H1 (cell line): Measurements from ENCODE around the gene GMCL1. TPM values are rescaled to one million over a fixed set of nuclear protein-coding genes. Genes with fewer than 3 reads are reported as not detected.

Experiments
- CTCF ChIA-PET: fragments of 300-600 bp; sonication (Branson Sonifier 250); formaldehyde crosslinking; loops from one replicate; lab custom pipeline; 2021; ENCODE audit not compliant: partially characterized antibody; lab: Charles Lee
- POLR2A ChIA-PET: fragments of 300-600 bp; sonication (Branson Sonifier 250); formaldehyde crosslinking; loops from one replicate; lab custom pipeline; 2021; ENCODE audit warnings: inconsistent platforms; ENCODE audit not compliant: partially characterized antibody; lab: Charles Lee
- DNase-seq, 2 experiments: peaks; one replicate each; pipeline versions ENCODE4 v3.0.0 to v3.0.0-alpha.2; 2010 to 2022; ENCODE audit warnings: low spot score in 2 of 2, low read depth in 1 of 2, mixed read lengths in 1 of 2
- FAIRE-seq: peaks from 2 replicates; lab custom pipeline; 2011; peaks lifted over from hg19 to GRCh38; lab: Jason Lieb, UNC
- H2AFZ ChIP-seq: 2 replicates; pipeline ENCODE4 v1.8.1; 2012; ENCODE audit warnings: low read length, inconsistent platforms
- H2AK5ac ChIP-seq: 2 replicates; pipeline ENCODE4 v1.6.1; 2013; ENCODE audit warnings: low read depth, low read length
- H2BK120ac ChIP-seq: replicated peaks from 2 replicates; pipeline ENCODE3; 2013; ENCODE audit warnings: low read depth, low read length, inconsistent platforms
- H2BK12ac ChIP-seq: 2 replicates; pipeline ENCODE4 v1.6.1; 2013; ENCODE audit warnings: low read depth, low read length
- H2BK15ac ChIP-seq: 2 replicates; pipeline ENCODE4 v1.6.1; 2013; ENCODE audit warnings: low read length
- H2BK20ac ChIP-seq: 2 replicates; pipeline ENCODE4 v1.6.1; 2013; ENCODE audit warnings: low read length
- H2BK5ac ChIP-seq: 2 replicates; pipeline ENCODE4 v1.6.1; 2013; ENCODE audit warnings: low read depth, low read length
- H3K14ac ChIP-seq: 2 replicates; pipeline ENCODE4 v1.6.1; 2013; ENCODE audit warnings: inconsistent platforms; ENCODE audit not compliant: insufficient read length
- H3K18ac ChIP-seq: 2 replicates; pipeline ENCODE4 v1.6.1; 2013; ENCODE audit warnings: low read length; ENCODE audit errors: extremely low read depth
- H3K23ac ChIP-seq: 2 replicates; pipeline ENCODE4 v1.6.1; 2013; ENCODE audit warnings: inconsistent platforms; ENCODE audit not compliant: insufficient read length
- H3K23me2 ChIP-seq: 2 replicates; pipeline ENCODE4 v1.6.1; 2013; ENCODE audit warnings: low read depth, low read length
- H3K27ac ChIP-seq: 2 replicates; pipeline ENCODE4 v1.6.1; 2011; ENCODE audit warnings: low read depth, low read length, inconsistent platforms
- H3K27me3 ChIP-seq, 4 experiments: replicated peaks in 1 of 4; 1 replicate in 1 of 4; 2 replicates in 3 of 4; pipeline versions ENCODE4 v1.6.1 to v1.8.1; 2011 to 2013; ENCODE audit warnings: low read length in 3 of 4, mild to moderate bottlenecking in 3 of 4, inconsistent platforms in 2 of 4, mixed read lengths in 2 of 4, moderate library complexity in 1 of 4; ENCODE audit not compliant: control insufficient read depth in 3 of 4, insufficient read depth in 3 of 4; ENCODE audit errors: extremely low read depth in 1 of 4
- H3K36me3 ChIP-seq, 4 experiments: 2 replicates each; pipeline versions ENCODE4 v1.6.1 to v1.8.1; 2011 to 2013; ENCODE audit warnings: mild to moderate bottlenecking in 4 of 4, low read length in 3 of 4, moderate library complexity in 2 of 4, control low read depth in 1 of 4, inconsistent platforms in 1 of 4; ENCODE audit not compliant: insufficient read depth in 4 of 4, control insufficient read depth in 2 of 4
- H3K4ac ChIP-seq: replicated peaks from 2 replicates; pipeline ENCODE3; 2013; ENCODE audit warnings: low read length, low read depth, mixed read lengths, inconsistent platforms; ENCODE audit not compliant: insufficient read length
- H3K4me1 ChIP-seq, 4 experiments: replicated peaks in 1 of 4; 1 replicate in 1 of 4; 2 replicates in 3 of 4; pipeline versions ENCODE4 v1.6.1 to v1.8.1; 2011 to 2013; ENCODE audit warnings: low read length in 3 of 4, inconsistent platforms in 2 of 4, mixed read lengths in 1 of 4; ENCODE audit not compliant: insufficient read depth in 4 of 4, control insufficient read depth in 3 of 4
- H3K4me2 ChIP-seq, 2 experiments: 2 replicates each; pipeline versions ENCODE4 v1.6.1 to v1.8.1; 2011 to 2013; ENCODE audit warnings: low read depth in 2 of 2, low read length in 2 of 2, control low read depth in 1 of 2, inconsistent platforms in 1 of 2, mild to moderate bottlenecking in 1 of 2; ENCODE audit not compliant: insufficient read depth in 1 of 2
- H3K4me3 ChIP-seq, 4 experiments: fragments of 200-600, 300-600 bp in 1 of 4; sonication (generic), shearing (Covaris generic), sonication (Bioruptor Twin) in 1 of 4; 2 replicates each; pipeline versions ENCODE4 v1.5.1 to v1.8.1; 2011 to 2016; ENCODE audit warnings: low read length in 4 of 4, low read depth in 3 of 4, control low read depth in 2 of 4, inconsistent platforms in 2 of 4, mild to moderate bottlenecking in 2 of 4, mixed read lengths in 1 of 4, moderate library complexity in 1 of 4; ENCODE audit not compliant: insufficient read depth in 2 of 4; ENCODE audit errors: extremely low read depth in 1 of 4
- H3K56ac ChIP-seq: replicated peaks from 2 replicates; pipeline ENCODE3; 2013; ENCODE audit warnings: low read depth, mild to moderate bottlenecking, mixed read lengths, low read length, inconsistent platforms; ENCODE audit not compliant: insufficient read length
- H3K79me1 ChIP-seq: 2 replicates; pipeline ENCODE4 v1.6.1; 2013; ENCODE audit warnings: low read depth, low read length, control low read depth
- H3K79me2 ChIP-seq, 2 experiments: 2 replicates each; pipeline versions ENCODE4 v1.6.1 to v1.8.1; 2012 to 2013; ENCODE audit warnings: low read length in 2 of 2, mild to moderate bottlenecking in 2 of 2, inconsistent platforms in 1 of 2; ENCODE audit not compliant: insufficient read depth in 2 of 2, control insufficient read depth in 1 of 2
- H3K9ac ChIP-seq, 4 experiments: replicated peaks in 1 of 4; 1 replicate in 1 of 4; 2 replicates in 3 of 4; pipeline versions ENCODE4 v1.6.1 to v1.8.1; 2011 to 2013; ENCODE audit warnings: low read depth in 3 of 4, low read length in 3 of 4, control low read depth in 2 of 4, mild to moderate bottlenecking in 2 of 4, moderate library complexity in 2 of 4, inconsistent platforms in 1 of 4; ENCODE audit errors: extremely low read depth in 1 of 4
- H3K9me3 ChIP-seq, 2 experiments: 2 replicates each; pipeline versions ENCODE4 v1.6.1 to v1.8.1; 2012 to 2013; ENCODE audit warnings: mild to moderate bottlenecking in 2 of 2, moderate library complexity in 2 of 2, control low read depth in 1 of 2, inconsistent platforms in 1 of 2, low read depth in 1 of 2, low read length in 1 of 2, mixed read lengths in 1 of 2; ENCODE audit not compliant: insufficient read depth in 2 of 2
- H4K20me1 ChIP-seq, 2 experiments: replicated peaks in 1 of 2; 2 replicates each; pipeline versions ENCODE3 to v1.8.1; 2011 to 2013; ENCODE audit warnings: inconsistent platforms in 2 of 2, low read length in 2 of 2, mild to moderate bottlenecking in 1 of 2; ENCODE audit not compliant: insufficient read depth in 2 of 2, control insufficient read depth in 1 of 2
- H4K5ac ChIP-seq: 2 replicates; pipeline ENCODE4 v1.6.1; 2013; ENCODE audit warnings: low read length, low read depth, mixed read lengths, inconsistent platforms; ENCODE audit not compliant: insufficient read length
- H4K8ac ChIP-seq: 2 replicates; pipeline ENCODE4 v1.8.0; 2013; ENCODE audit warnings: mild to moderate bottlenecking, moderate library complexity, low read length, inconsistent platforms; ENCODE audit not compliant: insufficient read depth; ENCODE audit errors: extremely low read depth
- H4K91ac ChIP-seq: replicated peaks from 2 replicates; pipeline ENCODE3; 2013; ENCODE audit warnings: low read length, mixed read lengths, inconsistent platforms; ENCODE audit not compliant: insufficient read length
- ASH2L ChIP-seq: fragments of 200-600, 300-600 bp; sonication (generic); IDR thresholded peaks from one replicate; pipeline ENCODE4 v1.7.1; 2017; ENCODE audit warnings: low read length
- GABPA ChIP-seq: IDR thresholded peaks from 2 replicates; pipeline ENCODE4 v1.6.1; 2011; ENCODE audit warnings: mild to moderate bottlenecking, low read length, moderate library complexity, borderline replicate concordance; ENCODE audit not compliant: insufficient read depth
- HDAC6 ChIP-seq: IDR thresholded peaks from one replicate; pipeline ENCODE4 v1.7.1; 2012; ENCODE audit warnings: low read depth, mild to moderate bottlenecking, inconsistent platforms, low read length, moderate library complexity
- KDM4A ChIP-seq: IDR thresholded peaks from one replicate; pipeline ENCODE4 v1.7.1; 2012; ENCODE audit warnings: low read depth, mild to moderate bottlenecking, moderate library complexity, low read length, inconsistent platforms; ENCODE audit not compliant: severe bottlenecking
- KDM5A ChIP-seq: fragments of 200-600 bp; IDR thresholded peaks from 2 replicates; pipeline ENCODE4 v1.7.1; 2012; ENCODE audit warnings: mild to moderate bottlenecking, low read length, inconsistent platforms, mixed read lengths
- NRF1 ChIP-seq: IDR thresholded peaks from 2 replicates; pipeline ENCODE4 v1.6.1; 2011; ENCODE audit warnings: mild to moderate bottlenecking, low read depth, low read length, improper control_type of control experiment
- PHF8 ChIP-seq: fragments of 200-600 bp; sonication (generic); conservative IDR thresholded peaks from 2 replicates; pipeline ENCODE4 v1.7.1; 2012; ENCODE audit warnings: low read depth, mild to moderate bottlenecking, inconsistent platforms, low read length, moderate library complexity
- RBBP5 ChIP-seq: IDR thresholded peaks from 2 replicates; pipeline ENCODE4 v1.7.1; 2012; ENCODE audit warnings: low read depth, mild to moderate bottlenecking, inconsistent platforms, low read length, moderate library complexity, borderline replicate concordance
- RXRA ChIP-seq: IDR thresholded peaks from 2 replicates; pipeline ENCODE4 v1.6.1; 2011; ENCODE audit warnings: low read depth, mild to moderate bottlenecking, low read length, moderate library complexity; ENCODE audit not compliant: insufficient read depth
- SRF ChIP-seq: IDR thresholded peaks from 2 replicates; pipeline ENCODE4 v1.6.1; 2011; ENCODE audit warnings: mild to moderate bottlenecking, low read depth, low read length, moderate library complexity
- TAF1 ChIP-seq: IDR thresholded peaks from 2 replicates; pipeline ENCODE4 v1.6.1; 2011; ENCODE audit warnings: mild to moderate bottlenecking, low read depth, low read length
- TCF12 ChIP-seq: IDR thresholded peaks from 2 replicates; pipeline ENCODE4 v1.6.1; 2011; ENCODE audit warnings: low read depth, mild to moderate bottlenecking, low read length
- YY1 ChIP-seq: IDR thresholded peaks from 2 replicates; pipeline ENCODE4 v1.6.1; 2011; ENCODE audit warnings: low read depth, mild to moderate bottlenecking, low read length
- WGBS, 2 experiments: shearing (Covaris generic) in 1 of 2; methylation state at CpG; one replicate each; pipeline versions ENCODE4 v1.1.6 to v1.1.7; 2013 to 2015; ENCODE audit warnings: low lambda C conversion rate in 2 of 2, mixed read lengths in 2 of 2, inconsistent platforms in 1 of 2, low coverage in 1 of 2, missing lambda C conversion rate in 1 of 2; ENCODE audit not compliant: insufficient replicate concordance in 2 of 2, insufficient coverage in 1 of 2, insufficient read length in 1 of 2; ENCODE audit errors: extremely low coverage in 1 of 2, missing lambda C conversion rate in 1 of 2; 5-methylcytosine and 5-hydroxymethylcytosine counted together
- polyA plus RNA-seq, 7 experiments: library from polyadenylated mRNA; depleted of rRNA in 3 of 7; stranded (reverse) in 5 of 7; unstranded in 2 of 7; fragments of >200 nt in 5 of 7; fragments of 200-250 nt in 2 of 7; gene quantifications; 1 replicate in 5 of 7; 2 replicates in 1 of 7; 4 replicates in 1 of 7; pipeline versions ENCODE4 v1.2.1 to v1.2.3, GENCODE V29; 2011 to 2013; ENCODE audit warnings: missing spikeins in 2 of 7, mixed read lengths in 2 of 7
- total RNA-seq: library from RNA; stranded (reverse); fragmentation: NEBNext Ultra II Directional; extraction: Animal tissue kit (Norgen Biotek cat#: 25700); gene quantifications from 2 replicates; pipeline ENCODE4 v1.2.1, GENCODE V29; 2021

GMCL1 gene
- total and polyA plus RNA-seq, 2 of the 8 experiments (the other 6 are each of a cell fraction or from before 2014, with no cell fraction given), result 6.5 to 21.9 TPM

DNA sequence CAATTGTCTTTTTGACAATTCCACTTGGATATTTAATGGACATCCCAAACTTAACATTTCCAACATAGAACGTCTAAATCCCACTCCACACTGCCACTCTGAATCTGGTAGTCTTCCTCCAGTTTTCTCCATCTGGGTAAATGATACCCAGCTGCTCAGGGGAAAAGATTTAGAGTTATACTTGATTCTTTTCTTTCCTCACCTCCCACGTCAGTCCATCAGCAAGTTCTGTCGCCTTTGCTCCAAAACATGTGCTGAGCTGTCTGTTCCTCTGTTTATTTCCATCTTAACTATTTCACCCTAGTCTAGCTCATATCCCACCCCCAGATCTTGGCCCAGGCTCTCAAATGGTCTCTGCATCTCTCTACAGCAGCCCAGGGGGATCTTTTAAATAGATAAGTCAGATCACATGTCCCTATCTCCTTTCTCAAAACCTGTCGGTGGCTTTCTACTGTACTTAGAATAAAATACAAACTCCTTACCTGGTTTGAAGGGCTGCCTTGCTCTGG lies 43.4 kb upstream of the GMCL1 start:
- Histone ChIP-seq H4K91ac (no peak overlapping the region), H3K9me3 (no peaks in the 10 kb centered on the region; a peak in 1 of 4 replicates), H3K23me2 (no peaks in the 10 kb centered on the region), H3K4me1 (peaks cover 4 to 20% (median 8%) of the 10 kb centered on the region in 4 experiments; a peak in 6 of 7 replicates), H2BK20ac (no peak overlapping the region), H3K79me2 (no peaks in the 10 kb centered on the region), H3K14ac (no peak overlapping the region), H2AK5ac (no peak overlapping the region), H4K8ac (no peak overlapping the region), H3K9ac (no peak overlapping the region), H3K56ac (no peak overlapping the region), H2BK5ac (no peak overlapping the region), H2BK120ac (no peak overlapping the region), H4K20me1 (no peaks in the 10 kb centered on the region), H2BK12ac (no peak overlapping the region), H3K36me3 (no peaks in the 10 kb centered on the region), H3K23ac (no peak overlapping the region), H2AFZ (no peak overlapping the region), H4K5ac (no peak overlapping the region), H3K4me2 (no peak overlapping the region), H2BK15ac (no peak overlapping the region), H3K18ac (no peak overlapping the region), H3K27ac (no peak overlapping the region), H3K79me1 (no peaks in the 10 kb centered on the region), H3K27me3 (no peaks in the 10 kb centered on the region), H3K4me3 (no peak overlapping the region), H3K4ac (no peak overlapping the region)
- 89% methylated on average over 4 of the region's 4 CpGs; no CpG with 5 or more reads in 1 of the 2 experiments for WGBS, 2 experiments
- ChIA-PET CTCF (no interaction called here), POLR2A (no interaction called here)
- DNase-seq (no peak), FAIRE-seq (no peak)
- TF ChIP-seq HDAC6 (no peak), RXRA (no peak), RBBP5 (no peak), YY1 (no peak), GABPA (no peak), TCF12 (no peak), KDM4A (no peak), TAF1 (no peak), SRF (no peak), ASH2L (no peak), PHF8 (no peak), KDM5A (no peak), NRF1 (no peak)
